ENCODE measurements around the gene SLC24A3.

GRCh38 chr20:19317237-19318069, 105.0 kb downstream of the SLC24A3 start:
- TF ChIP-seq CTCF (IDR thresholded peaks at IDR 0.05; ENCODE audit: insufficient read depth, low read depth, low read length) (no peak), EZH2 (IDR thresholded peaks at IDR 0.05; ENCODE audit: insufficient read depth, low read length) (no peak)

Data from astrocyte (in vitro differentiated cells and primary cell).